ENCODE data around the gene PDCD10.

Gene PDCD10

DNA sequence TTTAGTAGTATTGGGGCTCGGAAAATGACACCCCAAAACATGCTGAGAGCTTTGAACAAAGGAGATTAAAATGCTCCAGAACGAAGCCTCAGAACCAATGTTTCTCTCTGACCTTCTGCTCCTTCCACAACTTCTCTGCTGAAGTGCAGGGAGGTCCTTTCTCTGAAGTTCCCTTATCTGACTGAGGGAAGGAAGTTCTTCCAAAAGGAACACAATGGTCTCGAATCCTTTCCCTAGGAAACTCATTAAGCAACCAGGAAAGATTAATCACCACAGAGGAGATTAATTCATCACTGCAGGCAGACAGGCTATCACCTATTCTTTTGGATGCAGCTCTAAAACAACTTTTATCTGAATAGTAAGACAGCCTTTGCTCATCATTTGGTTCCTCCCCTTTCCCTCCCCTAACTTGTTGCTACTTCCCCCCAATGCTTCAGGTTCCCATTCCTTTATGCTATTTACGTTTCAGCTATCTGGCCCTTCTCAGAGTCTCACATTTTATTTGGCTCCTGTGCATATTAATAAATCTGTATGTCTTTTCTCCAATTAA is 62.7 kb downstream of the PDCD10 start:
- TF ChIP-seq CTCF (IDR thresholded peaks at IDR 0.05), result no peak

- TF ChIP-seq CTCF (IDR thresholded peaks at IDR 0.05), result no peak
These were observed 65.0 kb downstream of the PDCD10 start for GRCh38 chr3:167669699-167670098.

DNA sequence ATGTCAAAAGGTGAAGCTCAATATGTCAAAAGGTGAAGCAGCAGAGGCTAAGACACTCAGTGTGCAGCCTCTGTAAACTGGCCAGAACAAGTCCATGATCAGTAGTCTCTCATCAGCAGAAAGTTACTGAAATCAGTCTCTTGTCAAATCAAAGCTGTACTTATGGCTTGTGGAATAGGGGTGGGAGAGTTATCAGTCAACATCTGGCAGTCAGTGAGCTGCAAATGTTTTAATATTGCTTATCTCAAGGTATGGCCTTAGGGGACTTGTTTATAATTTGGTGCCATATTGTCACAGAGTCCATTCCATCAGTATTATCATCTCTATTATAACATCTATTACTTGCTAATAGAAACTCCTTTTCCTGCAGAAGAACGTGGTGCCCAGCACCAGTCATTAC is 66.0 kb downstream of the PDCD10 start:
- TF ChIP-seq CTCF (IDR thresholded peaks at IDR 0.05), result no peak

DNA sequence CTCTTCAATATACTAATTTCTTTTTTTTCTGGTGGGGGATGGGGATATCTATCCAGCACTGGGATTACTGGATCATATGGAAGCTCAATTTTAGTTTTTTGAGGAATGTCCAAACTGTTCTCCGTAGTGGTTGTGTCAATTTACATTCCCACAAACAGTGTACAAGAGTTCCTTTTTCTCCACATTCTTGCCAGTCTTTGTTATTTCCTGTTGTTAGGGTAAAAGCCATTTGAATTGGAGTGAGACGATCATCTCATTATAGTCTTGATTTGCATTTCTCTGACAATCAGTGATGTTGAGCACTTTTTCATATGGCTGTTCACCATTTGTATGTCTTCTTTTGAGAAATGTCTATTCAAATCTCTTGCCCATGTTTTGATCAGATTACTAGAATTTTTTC is 68.1 kb downstream of the PDCD10 start:
- no peak for TF ChIP-seq CTCF (IDR thresholded peaks at IDR 0.05)

DNA sequence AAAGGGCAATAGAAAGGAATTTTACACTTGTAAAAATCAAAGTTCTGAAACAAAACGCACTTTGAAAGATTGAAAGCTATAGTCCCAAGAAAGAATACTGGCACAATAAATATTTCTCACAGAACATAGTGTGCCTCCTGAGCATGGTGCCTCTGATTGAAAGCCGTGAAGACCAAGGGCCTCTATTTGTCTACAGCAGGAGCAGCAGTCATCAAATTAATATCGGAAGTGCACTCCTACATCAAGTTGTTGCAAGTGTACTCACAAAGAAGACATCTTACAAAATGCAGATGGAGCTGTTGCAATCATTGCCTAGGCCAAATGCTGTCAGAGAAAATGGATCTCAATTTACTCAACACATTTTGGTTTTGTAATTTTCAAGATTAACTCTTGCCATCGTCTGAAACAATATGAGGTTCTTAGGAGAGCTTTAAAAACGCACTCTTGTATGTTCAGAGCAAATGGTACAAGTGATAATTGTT is 71.7 kb downstream of the PDCD10 start:
- TF ChIP-seq CTCF (IDR thresholded peaks at IDR 0.05), result no peak

DNA sequence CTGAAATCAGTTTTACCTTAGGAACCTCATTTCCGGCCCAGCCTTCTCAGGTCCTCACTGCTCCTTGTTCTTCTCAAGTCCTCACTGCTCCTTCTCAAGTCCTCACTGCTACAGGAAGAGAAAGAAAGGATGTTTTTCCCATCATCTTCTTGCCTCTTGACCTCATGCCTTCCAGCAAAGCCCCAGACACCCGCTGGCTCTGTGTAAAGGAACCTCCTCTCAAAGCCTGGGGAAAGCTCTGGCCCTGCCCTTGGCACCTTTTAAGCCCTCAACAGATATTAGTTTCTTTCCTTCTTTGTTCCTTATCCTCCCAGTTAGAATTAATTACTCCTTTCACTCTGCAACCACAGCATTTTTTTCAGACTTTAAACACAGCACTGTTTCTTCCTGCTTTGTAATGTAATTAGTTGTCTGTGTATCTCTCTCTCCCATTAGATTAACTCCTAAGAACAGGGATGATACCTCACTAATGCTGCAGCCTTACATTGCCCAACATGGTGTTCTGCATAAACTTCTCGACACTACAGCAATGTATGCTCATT is 76.9 kb downstream of the PDCD10 start:
- no peak for TF ChIP-seq CTCF (IDR thresholded peaks at IDR 0.05)

DNA sequence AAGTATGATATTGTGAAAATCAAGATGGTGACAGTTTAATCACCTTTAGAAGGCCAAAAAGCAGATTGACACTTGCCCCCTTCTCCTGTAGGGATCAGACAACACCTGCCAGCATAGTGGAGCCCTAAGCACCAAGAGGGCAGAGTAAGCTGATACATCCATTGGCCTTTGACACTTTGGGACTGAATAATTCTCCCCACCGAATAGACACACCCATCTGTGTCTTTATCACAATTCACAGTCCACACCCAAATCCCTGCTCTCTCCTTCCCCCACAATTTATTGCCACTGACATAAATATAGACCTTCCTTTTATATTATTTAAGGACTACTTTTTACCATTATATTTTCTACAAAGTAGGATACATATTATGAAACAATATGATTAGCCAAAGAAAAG is 77.9 kb downstream of the PDCD10 start:
- TF ChIP-seq CTCF (IDR thresholded peaks at IDR 0.05), result no peak

- TF ChIP-seq CTCF (IDR thresholded peaks at IDR 0.05), result no peak
These were observed 80.9 kb downstream of the PDCD10 start, which contains the start of gene WDR49 for GRCh38 chr3:167653760-167654159. Gene WDR49 (minus strand): TSS chr3:167653942. CDS start chr3:167653425, 517 bp downstream.

Measured in LNCAP (cell line).